Stimulated activated CD4-positive, alpha-beta T cell treated with anti-CD3 and anti-CD28 coated beads, Interleukin-4, amount 100 ng/mL, for 24 hours (primary cell): ENCODE measurements around the gene RRP1B.
"Not testable (repeated sequence)": the region's sequence is repeated elsewhere in the genome, so short reads cannot be mapped to it uniquely, and the experiment has no call there.

Source experiments
- DNase-seq: peaks from one replicate; pipeline ENCODE4 v3.0.0-alpha.2; 2020

Gene RRP1B

GRCh38 chr21:43679951-43680350 is 20.6 kb downstream of the RRP1B start:
- DNase-seq, result no peak

GRCh38 chr21:43680421-43680820 is 21.1 kb downstream of the RRP1B start:
- DNase-seq, result not testable (repeated sequence)

GRCh38 chr21:43681650-43682049 is 22.3 kb downstream of the RRP1B start:
- no peak for DNase-seq

- no peak for DNase-seq
Observed at GRCh38 chr21:43684424-43684823, 25.1 kb downstream of the RRP1B start.

GRCh38 chr21:43686811-43687565 is 27.6 kb downstream of the RRP1B start:
- DNase-seq, result no peak

GRCh38 chr21:43687566-43688399 is 28.4 kb downstream of the RRP1B start:
- no peak for DNase-seq

- no peak for DNase-seq
Observed at GRCh38 chr21:43688906-43689305, 29.5 kb downstream of the RRP1B start.

GRCh38 chr21:43689556-43690337 is 30.4 kb downstream of the RRP1B start:
- no peak for DNase-seq

- no peak for DNase-seq
Observed at GRCh38 chr21:43690346-43690745, 31.0 kb downstream of the RRP1B start.

GRCh38 chr21:43691086-43691795 is 31.9 kb downstream of the RRP1B start:
- DNase-seq, result no peak

GRCh38 chr21:43691801-43692200 is 32.4 kb downstream of the RRP1B start:
- DNase-seq, result no peak

GRCh38 chr21:43692949-43693348 is 33.6 kb downstream of the RRP1B start:
- no peak for DNase-seq

- DNase-seq, result no peak
Observed at GRCh38 chr21:43693981-43694380, 34.6 kb downstream of the RRP1B start.

GRCh38 chr21:43694437-43695079 is 35.2 kb downstream of the RRP1B start:
- DNase-seq, result no peak

- no peak for DNase-seq
Observed at GRCh38 chr21:43696214-43696613, 36.9 kb downstream of the RRP1B start.

- no peak for DNase-seq
Observed at GRCh38 chr21:43697758-43698643, 38.6 kb downstream of the RRP1B start.

GRCh38 chr21:43699492-43699777 is 40.1 kb downstream of the RRP1B start:
- not testable (repeated sequence) for DNase-seq

- DNase-seq, result no peak
Observed at GRCh38 chr21:43699933-43700599, 40.7 kb downstream of the RRP1B start.

- no peak for DNase-seq
Observed at GRCh38 chr21:43701936-43702784, 42.8 kb downstream of the RRP1B start.

GRCh38 chr21:43702785-43703034 is 43.4 kb downstream of the RRP1B start:
- no peak for DNase-seq
